ENCODE data around the gene CFAP77.
"Not testable (repeated sequence)": the region's sequence is repeated elsewhere in the genome, so short reads cannot be mapped to it uniquely, and the experiment has no call there.

Gene CFAP77

DNA sequence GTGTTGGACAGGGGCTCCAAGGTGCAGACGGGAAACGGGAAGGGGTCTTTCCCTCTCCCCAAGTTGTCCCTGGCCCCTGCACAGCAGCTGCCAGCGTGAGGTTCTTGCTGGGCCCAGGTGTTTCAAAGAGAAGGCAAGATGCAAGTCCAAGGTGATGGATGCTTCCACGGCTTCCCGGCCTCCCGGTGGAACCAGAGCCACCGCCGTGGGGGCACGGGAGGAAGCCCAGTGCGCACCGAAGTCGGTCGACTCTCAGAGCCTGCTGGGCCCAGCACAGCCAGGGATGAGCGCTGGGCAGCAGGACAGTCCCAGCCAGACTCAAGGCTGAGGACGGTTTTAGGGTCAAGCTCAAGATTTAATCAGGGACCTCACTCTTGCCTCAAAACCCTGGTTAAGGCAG lies 147.1 kb downstream of the CFAP77 start:
- H3K9me3 ChIP-seq (ENCODE audit: control insufficient read depth, insufficient read depth, low read length): no peaks in the 10 kb centered on the region
- no peaks in the 10 kb centered on the region for H3K27me3 ChIP-seq (ENCODE audit: control insufficient read depth, insufficient read depth, low read length)
- no peaks in the 10 kb centered on the region for H3K4me1 ChIP-seq (ENCODE audit: control insufficient read depth, insufficient read depth, low read length)
- H3K36me3 ChIP-seq (ENCODE audit: control insufficient read depth, insufficient read depth, low read length): no peaks in the 10 kb centered on the region
- H3K9ac ChIP-seq (ENCODE audit: low read depth, low read length): no peak overlapping the region
- H3K4me3 ChIP-seq (ENCODE audit: low read depth, low read length): no peak overlapping the region

DNA sequence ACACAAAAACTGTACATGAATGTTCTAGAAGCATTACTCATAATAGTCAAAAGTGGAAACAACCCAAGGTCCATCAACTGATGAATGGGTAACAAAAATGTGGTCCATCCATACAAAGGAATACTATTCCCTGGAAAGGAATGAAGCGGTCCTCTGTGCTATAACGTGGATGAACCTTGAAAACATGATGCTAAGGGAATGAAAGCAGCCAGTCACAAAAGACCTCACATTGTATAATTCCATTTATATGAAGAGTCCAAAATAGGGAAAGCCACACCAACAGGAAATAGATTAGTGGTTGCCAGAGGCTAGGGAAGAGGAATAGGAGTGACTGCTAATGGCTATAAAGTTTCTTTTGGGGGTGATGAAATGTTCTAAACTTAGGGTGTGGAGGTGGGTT lies 149.7 kb downstream of the CFAP77 start:
- peaks cover 4% of the 10 kb centered on the region for H3K4me1 ChIP-seq (ENCODE audit: control insufficient read depth, insufficient read depth, low read length)
- H3K4me3 ChIP-seq (ENCODE audit: low read depth, low read length): no peak overlapping the region
- no peaks in the 10 kb centered on the region for H3K36me3 ChIP-seq (ENCODE audit: control insufficient read depth, insufficient read depth, low read length)
- no peaks in the 10 kb centered on the region for H3K9me3 ChIP-seq (ENCODE audit: control insufficient read depth, insufficient read depth, low read length)
- no peak overlapping the region for H3K9ac ChIP-seq (ENCODE audit: low read depth, low read length)
- H3K27me3 ChIP-seq (ENCODE audit: control insufficient read depth, insufficient read depth, low read length): no peaks in the 10 kb centered on the region

DNA sequence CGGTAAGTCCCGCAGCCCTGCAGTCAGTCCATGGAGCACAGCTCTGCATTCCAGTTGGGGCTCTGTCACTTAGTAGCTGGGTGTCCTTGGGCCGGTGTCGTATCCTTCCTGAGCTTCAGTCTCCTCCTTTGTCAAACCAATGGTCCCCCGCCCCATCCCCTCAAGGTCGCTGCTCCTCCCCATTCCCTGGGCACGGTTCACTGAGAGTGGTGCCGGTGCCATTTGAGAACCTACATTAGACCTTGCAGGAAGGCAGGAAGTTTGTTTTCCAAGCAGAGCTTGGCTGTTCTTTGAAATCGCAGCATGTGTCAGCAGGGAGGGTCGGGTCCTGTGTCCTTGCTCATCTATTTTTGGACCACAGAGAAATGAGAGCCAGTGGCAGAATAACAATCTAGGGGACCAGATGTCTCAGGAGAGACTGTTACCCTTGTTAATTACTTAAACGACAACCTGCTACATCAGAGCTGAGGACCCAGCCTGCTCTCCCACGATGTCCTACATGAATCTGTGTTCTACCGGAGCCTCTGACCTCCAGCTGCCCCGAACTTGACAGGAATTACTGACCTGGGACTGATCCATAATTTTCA lies 150.7 kb downstream of the CFAP77 start:
- H3K4me3 ChIP-seq (ENCODE audit: low read depth, low read length): no peak overlapping the region
- H3K27me3 ChIP-seq (ENCODE audit: control insufficient read depth, insufficient read depth, low read length): no peaks in the 10 kb centered on the region
- H3K9me3 ChIP-seq (ENCODE audit: control insufficient read depth, insufficient read depth, low read length): no peaks in the 10 kb centered on the region
- H3K9ac ChIP-seq (ENCODE audit: low read depth, low read length): no peak overlapping the region
- no peaks in the 10 kb centered on the region for H3K36me3 ChIP-seq (ENCODE audit: control insufficient read depth, insufficient read depth, low read length)
- peaks cover 4% of the 10 kb centered on the region for H3K4me1 ChIP-seq (ENCODE audit: control insufficient read depth, insufficient read depth, low read length)

DNA sequence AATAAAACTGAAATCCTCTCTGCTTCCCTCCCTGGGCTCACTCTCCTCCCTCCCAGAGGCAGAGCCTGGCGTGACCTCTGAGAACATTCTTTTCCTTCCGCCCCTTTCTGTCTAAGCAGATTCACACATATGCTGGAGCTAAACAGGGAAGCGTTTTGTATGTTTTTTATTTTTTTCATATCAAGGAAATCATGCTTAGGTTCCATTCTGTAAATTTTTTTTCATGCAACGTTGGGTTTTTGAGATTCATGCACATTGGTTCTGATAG lies 152.2 kb downstream of the CFAP77 start:
- H3K9me3 ChIP-seq (ENCODE audit: control insufficient read depth, insufficient read depth, low read length): no peaks in the 10 kb centered on the region
- H3K4me1 ChIP-seq (ENCODE audit: control insufficient read depth, insufficient read depth, low read length): peaks cover 4% of the 10 kb centered on the region
- H3K4me3 ChIP-seq (ENCODE audit: low read depth, low read length): no peak overlapping the region
- no peaks in the 10 kb centered on the region for H3K36me3 ChIP-seq (ENCODE audit: control insufficient read depth, insufficient read depth, low read length)
- H3K27me3 ChIP-seq (ENCODE audit: control insufficient read depth, insufficient read depth, low read length): no peaks in the 10 kb centered on the region
- H3K9ac ChIP-seq (ENCODE audit: low read depth, low read length): no peak overlapping the region

DNA sequence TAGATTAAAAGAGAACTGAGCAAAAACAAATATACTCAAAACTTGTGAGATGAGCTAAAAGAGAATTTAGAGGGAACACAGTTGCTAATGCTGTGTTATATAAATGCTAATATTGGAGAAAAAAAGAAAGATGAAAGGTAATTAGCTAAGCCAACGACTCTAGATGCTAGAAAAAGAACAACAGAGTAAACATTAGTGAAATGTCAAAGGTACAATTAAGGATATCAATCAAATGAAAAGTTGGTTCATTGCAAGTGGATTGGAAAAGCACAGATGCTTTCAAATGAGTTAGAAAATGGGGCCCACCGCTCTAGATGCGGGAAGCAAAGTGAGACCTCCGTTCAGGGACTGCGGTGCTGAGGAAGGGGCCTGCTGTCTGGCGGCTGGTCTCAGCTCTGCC lies 154.5 kb downstream of the CFAP77 start:
- Histone ChIP-seq H3K9ac (ENCODE audit: low read depth, low read length) (no peak overlapping the region), H3K4me1 (ENCODE audit: control insufficient read depth, insufficient read depth, low read length) (peaks cover 4% of the 10 kb centered on the region), H3K4me3 (ENCODE audit: low read depth, low read length) (no peak overlapping the region), H3K27me3 (ENCODE audit: control insufficient read depth, insufficient read depth, low read length) (no peaks in the 10 kb centered on the region), H3K36me3 (ENCODE audit: control insufficient read depth, insufficient read depth, low read length) (no peaks in the 10 kb centered on the region), H3K9me3 (ENCODE audit: control insufficient read depth, insufficient read depth, low read length) (no peaks in the 10 kb centered on the region)

DNA sequence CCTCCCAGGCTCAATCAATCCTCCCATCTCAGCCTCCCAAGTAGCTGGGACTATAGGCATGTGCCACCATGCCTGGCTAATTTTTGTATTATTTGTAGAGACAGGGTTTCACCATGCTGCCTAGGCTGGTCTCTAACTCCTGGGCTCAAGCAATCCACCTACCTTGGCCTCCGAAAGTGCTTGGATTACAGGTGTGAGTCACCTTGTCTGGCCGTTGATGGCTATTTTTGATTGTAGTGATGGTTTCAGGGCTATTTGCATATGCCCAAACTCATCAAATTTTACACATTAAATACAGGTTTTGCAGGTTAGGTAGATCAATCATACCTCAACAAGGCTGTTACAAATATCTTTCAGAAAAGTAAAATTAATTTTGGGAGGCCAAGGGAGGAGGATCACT lies 158.8 kb downstream of the CFAP77 start:
- H3K4me3 ChIP-seq (ENCODE audit: low read depth, low read length); H3K9me3 ChIP-seq (ENCODE audit: control insufficient read depth, insufficient read depth, low read length); H3K27me3 ChIP-seq (ENCODE audit: control insufficient read depth, insufficient read depth, low read length); H3K4me1 ChIP-seq (ENCODE audit: control insufficient read depth, insufficient read depth, low read length); H3K9ac ChIP-seq (ENCODE audit: low read depth, low read length); H3K36me3 ChIP-seq (ENCODE audit: control insufficient read depth, insufficient read depth, low read length): not testable (repeated sequence)

DNA sequence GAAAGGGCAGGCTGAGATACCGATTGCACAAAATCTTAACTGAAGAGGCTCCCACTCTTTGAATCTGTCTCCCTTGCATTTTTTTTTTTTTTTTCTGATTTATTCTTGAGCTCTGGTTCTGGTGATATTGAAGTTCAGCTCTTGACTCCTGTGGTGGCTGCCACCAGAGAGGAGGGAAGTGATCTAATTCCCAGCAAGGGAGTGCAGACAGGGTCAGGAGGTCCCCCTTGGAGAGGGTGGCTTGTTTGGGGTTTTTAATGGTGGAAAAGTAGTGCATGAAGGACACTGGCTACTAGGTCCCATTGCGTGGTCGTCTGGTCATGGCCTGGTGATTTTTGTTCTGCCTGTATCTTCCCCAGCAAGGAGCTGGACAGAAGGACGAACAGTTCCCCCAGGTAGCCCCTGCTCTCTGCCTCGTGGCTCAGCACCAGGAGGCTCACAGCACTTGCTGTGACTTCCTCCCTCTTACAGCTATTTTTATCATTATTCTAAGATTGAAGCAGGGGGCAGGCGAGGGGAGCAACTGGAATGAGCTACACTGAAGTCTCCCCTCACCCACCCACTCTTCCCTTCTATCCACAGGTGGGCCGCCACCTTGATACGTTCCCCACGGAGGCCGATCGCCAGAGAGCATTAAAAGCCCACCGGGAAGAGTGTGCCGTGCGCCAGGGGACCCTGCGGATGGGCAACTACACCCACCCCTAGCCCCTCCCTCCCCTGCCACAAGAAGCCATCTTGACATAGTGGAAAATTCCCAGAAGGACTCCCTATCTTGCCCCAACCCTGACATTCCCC lies 162.0 kb downstream of the CFAP77 start:
- H3K9me3 ChIP-seq (ENCODE audit: control insufficient read depth, insufficient read depth, low read length): no peaks in the 10 kb centered on the region
- no peak overlapping the region for H3K9ac ChIP-seq (ENCODE audit: low read depth, low read length)
- H3K36me3 ChIP-seq (ENCODE audit: control insufficient read depth, insufficient read depth, low read length): no peaks in the 10 kb centered on the region
- no peak overlapping the region for H3K4me3 ChIP-seq (ENCODE audit: low read depth, low read length)
- peaks cover 19% of the 10 kb centered on the region for H3K27me3 ChIP-seq (ENCODE audit: control insufficient read depth, insufficient read depth, low read length)
- peaks cover 3% of the 10 kb centered on the region for H3K4me1 ChIP-seq (ENCODE audit: control insufficient read depth, insufficient read depth, low read length)

DNA sequence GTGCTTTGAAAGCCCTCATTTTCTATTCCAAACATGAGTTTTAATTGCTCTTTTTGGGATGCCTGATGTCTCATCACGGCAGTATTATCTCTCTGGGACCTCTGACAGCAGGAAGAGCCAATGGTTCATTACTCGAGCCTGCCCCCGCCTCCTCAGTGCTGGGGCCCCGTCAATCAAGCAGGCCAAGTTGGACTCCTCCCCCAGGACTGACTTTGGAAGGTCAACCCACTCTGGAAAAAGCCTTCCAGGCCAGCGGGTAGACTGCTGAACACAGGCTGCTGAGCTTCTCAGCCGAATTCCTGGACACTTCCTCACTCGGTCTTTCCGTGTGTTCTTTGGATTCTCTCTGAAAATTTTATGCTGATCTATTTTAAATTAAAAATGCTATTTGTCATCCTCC lies 162.9 kb downstream of the CFAP77 start:
- peaks cover 28% of the 10 kb centered on the region for H3K27me3 ChIP-seq (ENCODE audit: control insufficient read depth, insufficient read depth, low read length)
- H3K9ac ChIP-seq (ENCODE audit: low read depth, low read length): no peak overlapping the region
- H3K4me1 ChIP-seq (ENCODE audit: control insufficient read depth, insufficient read depth, low read length): peaks cover 3% of the 10 kb centered on the region
- no peaks in the 10 kb centered on the region for H3K36me3 ChIP-seq (ENCODE audit: control insufficient read depth, insufficient read depth, low read length)
- no peak overlapping the region for H3K4me3 ChIP-seq (ENCODE audit: low read depth, low read length)
- no peaks in the 10 kb centered on the region for H3K9me3 ChIP-seq (ENCODE audit: control insufficient read depth, insufficient read depth, low read length)

DNA sequence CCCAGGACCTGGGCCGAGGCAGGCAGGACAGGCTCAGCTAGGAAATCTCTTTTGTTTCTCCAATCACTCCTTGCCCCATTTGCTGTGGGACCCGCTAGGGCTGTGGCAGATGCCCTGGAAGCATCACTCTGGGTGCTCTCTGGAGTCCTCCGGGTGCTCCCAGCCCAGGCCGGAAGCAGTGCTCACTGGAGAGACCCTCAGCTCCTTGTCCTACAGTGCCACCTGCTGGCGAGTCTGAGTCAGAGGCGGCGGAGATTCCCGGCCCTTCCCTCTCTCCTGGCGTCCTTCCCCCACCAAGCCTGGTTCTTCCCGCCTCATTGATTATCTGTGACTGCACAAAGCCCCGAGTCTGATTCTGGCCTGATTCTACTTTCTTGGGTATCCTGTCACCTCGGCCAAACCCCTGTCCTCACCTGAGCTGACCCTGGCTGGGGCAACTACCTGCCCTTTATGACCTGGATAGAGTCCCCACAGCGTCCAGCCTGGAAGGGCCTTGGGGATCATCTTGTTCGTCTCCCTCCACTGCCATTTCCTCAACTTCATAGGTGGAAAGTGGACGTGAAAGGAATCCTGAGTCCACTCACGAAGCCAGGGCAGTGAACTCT lies 165.1 kb downstream of the CFAP77 start:
- H3K27me3 ChIP-seq (ENCODE audit: control insufficient read depth, insufficient read depth, low read length): peaks cover 50% of the 10 kb centered on the region
- no peaks in the 10 kb centered on the region for H3K9me3 ChIP-seq (ENCODE audit: control insufficient read depth, insufficient read depth, low read length)

DNA sequence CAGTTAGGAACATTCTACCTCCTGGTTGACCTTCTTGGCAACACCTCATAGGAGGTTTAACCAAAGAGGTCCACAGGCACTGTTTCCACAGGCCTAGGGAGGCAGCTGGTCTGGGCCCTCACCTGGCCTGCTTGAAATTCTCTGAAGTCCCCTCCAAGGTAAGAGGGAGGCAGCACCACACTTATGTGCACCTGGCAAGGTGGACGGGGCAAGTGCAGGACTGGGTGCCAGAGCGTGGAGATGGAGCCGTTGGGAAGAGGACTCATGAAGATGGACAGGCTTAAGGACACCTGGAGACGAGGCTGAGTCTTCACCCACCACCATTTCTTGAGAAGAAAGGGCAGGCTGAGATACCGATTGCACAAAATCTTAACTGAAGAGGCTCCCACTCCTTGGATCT lies 165.8 kb downstream of the CFAP77 start:
- Histone ChIP-seq H3K9me3 (ENCODE audit: control insufficient read depth, insufficient read depth, low read length) (no peaks in the 10 kb centered on the region), H3K4me3 (ENCODE audit: low read depth, low read length) (no peak overlapping the region), H3K36me3 (ENCODE audit: control insufficient read depth, insufficient read depth, low read length) (no peaks in the 10 kb centered on the region), H3K27me3 (ENCODE audit: control insufficient read depth, insufficient read depth, low read length) (peaks cover 56% of the 10 kb centered on the region), H3K9ac (ENCODE audit: low read depth, low read length) (no peak overlapping the region), H3K4me1 (ENCODE audit: control insufficient read depth, insufficient read depth, low read length) (peaks cover 3% of the 10 kb centered on the region)

More for the DNA sequence above, 165.1 kb downstream of the CFAP77 start:
- Histone ChIP-seq H3K36me3 (ENCODE audit: control insufficient read depth, insufficient read depth, low read length) (no peaks in the 10 kb centered on the region), H3K4me3 (ENCODE audit: low read depth, low read length) (no peak overlapping the region), H3K4me1 (ENCODE audit: control insufficient read depth, insufficient read depth, low read length) (peaks cover 3% of the 10 kb centered on the region), H3K9ac (ENCODE audit: low read depth, low read length) (no peak overlapping the region)

DNA sequence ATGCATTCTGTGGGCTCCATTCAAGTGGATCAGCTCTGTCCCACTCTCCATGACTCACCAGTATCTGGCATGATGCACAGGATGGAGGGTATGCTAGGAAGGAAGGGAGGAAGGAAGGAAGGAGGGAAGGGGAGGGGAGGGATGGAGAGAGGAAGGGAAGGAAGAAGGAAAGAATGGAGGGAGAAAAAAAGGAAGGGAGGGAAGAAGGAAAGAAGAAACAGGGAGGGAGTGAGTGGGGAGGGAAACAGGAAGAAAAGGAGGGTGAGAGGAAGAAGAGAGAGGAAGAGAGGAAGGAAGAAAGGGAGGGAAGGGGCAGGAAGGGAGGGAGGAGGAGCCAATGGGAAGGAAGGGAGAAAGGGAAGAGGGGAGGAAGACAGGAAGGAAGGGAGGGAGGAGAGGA lies 167.1 kb downstream of the CFAP77 start:
- Histone ChIP-seq H3K27me3 (ENCODE audit: control insufficient read depth, insufficient read depth, low read length) (peaks cover 68% of the 10 kb centered on the region), H3K9me3 (ENCODE audit: control insufficient read depth, insufficient read depth, low read length) (no peaks in the 10 kb centered on the region), H3K4me3 (ENCODE audit: low read depth, low read length) (no peak overlapping the region), H3K9ac (ENCODE audit: low read depth, low read length) (no peak overlapping the region), H3K4me1 (ENCODE audit: control insufficient read depth, insufficient read depth, low read length) (peaks cover 5% of the 10 kb centered on the region), H3K36me3 (ENCODE audit: control insufficient read depth, insufficient read depth, low read length) (no peaks in the 10 kb centered on the region)

DNA sequence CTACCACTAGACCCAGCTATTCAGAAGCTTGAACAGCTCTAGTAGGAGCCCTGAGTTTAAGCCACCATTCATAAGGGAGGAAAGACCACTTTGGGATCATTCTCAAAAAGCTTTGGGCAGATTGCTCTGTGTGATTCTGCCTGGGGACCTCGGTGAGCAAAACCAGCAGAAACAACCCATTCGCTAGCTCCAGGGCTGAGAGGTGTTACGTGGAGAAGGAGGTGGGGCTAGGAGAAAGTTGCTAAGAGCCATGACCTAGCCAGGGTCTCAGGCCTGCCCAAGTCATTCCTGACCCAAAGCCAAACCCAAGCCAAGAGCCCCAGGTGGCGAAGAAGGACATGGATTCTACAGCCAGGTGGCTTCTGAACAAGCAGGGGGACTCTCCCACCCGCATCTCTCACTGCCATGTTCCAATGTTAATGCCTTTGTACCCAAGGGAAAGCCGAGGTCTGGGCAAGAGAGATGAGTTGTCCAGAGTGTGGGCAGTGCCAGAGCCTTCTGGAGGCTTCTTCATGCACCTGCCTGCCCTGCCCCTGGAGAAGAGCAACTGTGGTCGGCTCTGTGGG lies 168.4 kb downstream of the CFAP77 start:
- Histone ChIP-seq H3K9ac (ENCODE audit: low read depth, low read length) (no peak overlapping the region), H3K36me3 (ENCODE audit: control insufficient read depth, insufficient read depth, low read length) (no peaks in the 10 kb centered on the region), H3K9me3 (ENCODE audit: control insufficient read depth, insufficient read depth, low read length) (no peaks in the 10 kb centered on the region), H3K4me3 (ENCODE audit: low read depth, low read length) (peak overlapping the region; percentile 9), H3K4me1 (ENCODE audit: control insufficient read depth, insufficient read depth, low read length) (peaks cover 5% of the 10 kb centered on the region), H3K27me3 (ENCODE audit: control insufficient read depth, insufficient read depth, low read length) (peaks cover 80% of the 10 kb centered on the region)
